ENCODE measurements around the gene PERCC1. TPM values are rescaled to one million over a fixed set of nuclear protein-coding genes. Genes with fewer than 3 reads are reported as not detected.

PERCC1 gene
- total and polyA plus RNA-seq, 2 of the 4 experiments (the other 2 are of a cell fraction): not detected

DNA sequence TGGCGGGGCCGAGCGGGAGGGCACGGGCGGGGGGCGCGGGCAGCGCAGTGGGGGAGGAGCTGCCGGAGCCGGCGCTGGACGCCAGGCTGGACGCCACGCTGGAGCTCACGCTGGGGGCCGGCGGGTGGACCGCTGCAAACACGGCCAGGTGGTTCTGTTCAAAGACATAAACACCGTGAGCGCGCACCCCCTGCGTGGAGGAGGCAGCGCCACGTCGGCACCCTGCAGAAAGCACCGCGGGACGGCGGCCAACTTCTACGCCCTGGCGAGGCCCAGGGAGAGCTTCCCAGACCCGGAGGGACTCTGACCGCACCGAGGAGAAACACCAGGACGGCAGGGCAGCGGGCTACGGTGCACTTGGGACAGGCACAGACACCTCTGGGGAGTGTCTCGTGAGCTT lies 45.6 kb upstream of the PERCC1 start:
- H3K27ac ChIP-seq (ENCODE audit: insufficient read depth, low read length): no peak overlapping the region
- no peaks in the 10 kb centered on the region for H3K4me1 ChIP-seq (ENCODE audit: control insufficient read depth, insufficient read depth, low read length)
- POLR2A ChIA-PET (ENCODE audit: unreplicated experiment): no interaction called here
- H2AFZ ChIP-seq (replicated peaks; ENCODE audit: low read length, poor library complexity): no peak overlapping the region
- TF ChIP-seq ELK1 (IDR thresholded peaks at IDR 0.05; ENCODE audit: borderline replicate concordance, low read depth, low read length): no peak
- no peak for TF ChIP-seq MXI1 (IDR thresholded peaks at IDR 0.05; ENCODE audit: borderline replicate concordance, low read depth, low read length)
- no peak for TF ChIP-seq CEBPB (IDR thresholded peaks at IDR 0.05; ENCODE audit: low read depth, low read length)
- TF ChIP-seq BHLHE40 (IDR thresholded peaks at IDR 0.05; ENCODE audit: low read depth, low read length): no peak
- TF ChIP-seq POLR2A (IDR thresholded peaks at IDR 0.05; ENCODE audit: low read depth, low read length): no peak
- no peak for TF ChIP-seq MAZ (IDR thresholded peaks at IDR 0.05; ENCODE audit: borderline replicate concordance, low read depth, low read length)
- TF ChIP-seq RAD21 (IDR thresholded peaks at IDR 0.05; ENCODE audit: low read length): no peak
- TF ChIP-seq, protein P1, sequence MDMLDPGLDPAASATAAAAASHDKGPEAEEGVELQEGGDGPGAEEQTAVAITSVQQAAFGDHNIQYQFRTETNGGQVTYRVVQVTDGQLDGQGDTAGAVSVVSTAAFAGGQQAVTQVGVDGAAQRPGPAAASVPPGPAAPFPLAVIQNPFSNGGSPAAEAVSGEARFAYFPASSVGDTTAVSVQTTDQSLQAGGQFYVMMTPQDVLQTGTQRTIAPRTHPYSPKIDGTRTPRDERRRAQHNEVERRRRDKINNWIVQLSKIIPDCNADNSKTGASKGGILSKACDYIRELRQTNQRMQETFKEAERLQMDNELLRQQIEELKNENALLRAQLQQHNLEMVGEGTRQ (IDR thresholded peaks at IDR 0.05; ENCODE audit: low read depth, low read length): no peak
- TF ChIP-seq RCOR1 (IDR thresholded peaks at IDR 0.05; ENCODE audit: insufficient replicate concordance, low read length): no peak
- peaks cover 33% of the 10 kb centered on the region for H3K36me3 ChIP-seq (ENCODE audit: control insufficient read depth, insufficient read depth, low read length)
- ATAC-seq (ENCODE audit: low read depth) (no peak), DNase-seq (no peak)
- no peaks in the 10 kb centered on the region for H3K27me3 ChIP-seq (ENCODE audit: control insufficient read depth, insufficient read depth, low read length)
- CTCF ChIA-PET: no interaction called here
- H3K4me3 ChIP-seq (ENCODE audit: insufficient read depth, low read depth, low read length): no peak overlapping the region
- no peaks in the 10 kb centered on the region for H3K9me3 ChIP-seq (ENCODE audit: control insufficient read depth, insufficient read depth, low read length)
- H3K18ac ChIP-seq (ENCODE audit: low read depth, low read length): no peak overlapping the region
- no peak overlapping the region for H2BK5ac ChIP-seq (ENCODE audit: low read depth, low read length, poor library complexity, severe bottlenecking)
- H3K9ac ChIP-seq (ENCODE audit: low read depth, low read length): no peak overlapping the region
- H3K9me1 ChIP-seq (ENCODE audit: insufficient read depth, low read length): no peaks in the 10 kb centered on the region
- BruUV-seq (replicated peaks): no TSS peak
- H4K5ac ChIP-seq (ENCODE audit: low read depth, low read length): no peak overlapping the region
- no peaks in the 10 kb centered on the region for H4K20me1 ChIP-seq (ENCODE audit: insufficient read depth, low read length)
- H3K4me2 ChIP-seq (ENCODE audit: low read depth, low read length): no peak overlapping the region
- no peak overlapping the region for H2BK20ac ChIP-seq (ENCODE audit: low read depth, low read length)
- H4K91ac ChIP-seq (ENCODE audit: insufficient read depth, low read depth, low read length): no peak overlapping the region
- no peak overlapping the region for H3K56ac ChIP-seq (ENCODE audit: extremely low read depth, insufficient read depth, low read length)
- in situ Hi-C loops (cut with MboI; ENCODE audit: low sequenced_read_pairs): no loop called here
- dilution Hi-C loops (cut with HindIII; ENCODE audit: low sequenced_read_pairs, unreplicated experiment): no loop called here
- WGBS, 2 experiments (ENCODE audit: extremely low coverage in 2 of 2, insufficient read length in 1 of 2): 95% methylated on average over 35 of the region's 39 CpGs; no CpG with 5 or more reads in 1 of the 2 experiments
- H2AK5ac ChIP-seq (ENCODE audit: low read depth, low read length): no peak overlapping the region
- no peak overlapping the region for H2BK15ac ChIP-seq (ENCODE audit: low read depth, low read length)
- H3K14ac ChIP-seq (replicated peaks; ENCODE audit: low read depth, low read length): no peak overlapping the region
- no peak overlapping the region for H2BK120ac ChIP-seq (ENCODE audit: low read depth, low read length)
- no peaks in the 10 kb centered on the region; a peak in 1 of 4 replicates for H3K79me1 ChIP-seq (ENCODE audit: low read depth in 1 of 2, low read length in 2 of 2)
- no peak overlapping the region for H4K8ac ChIP-seq (ENCODE audit: low read depth in 2 of 2, low read length in 2 of 2)
- intact Hi-C loops (cut with micrococcal nuclease): no loop called here
- H3K23ac ChIP-seq (ENCODE audit: low read depth, low read length): no peak overlapping the region
- no peak overlapping the region for H2AK9ac ChIP-seq (replicated peaks; ENCODE audit: low read depth, low read length, poor library complexity)
- H3K4ac ChIP-seq (ENCODE audit: low read depth, low read length): no peak overlapping the region

All from IMR-90 (cell line).